ENCODE results near the gene AK5. TPM values are rescaled to one million over a fixed set of nuclear protein-coding genes. Genes with fewer than 3 reads are reported as not detected.

AK5 gene
- total and polyA plus RNA-seq, 3 experiments from 2014 or later, result 0.46 to 3.4 (median 1.1) TPM

GRCh38 chr1:77347646-77348045, 65.8 kb downstream of the AK5 start:
- ChIA-PET CTCF (no interaction called here), POLR2A (no interaction called here)
- no peaks in the 10 kb centered on the region for H3K27me3 ChIP-seq (ENCODE audit: insufficient read depth, low read length, poor library complexity, severe bottlenecking)
- no peaks in the 10 kb centered on the region for H3K9me3 Mint-ChIP-seq
- H3K4me1 Mint-ChIP-seq, result peaks cover 5 to 6% (median 5%) of the 10 kb centered on the region in 3 donors
- H3K36me3 Mint-ChIP-seq, result no peaks in the 10 kb centered on the region
- DNase-seq, result no peak
- H3K27ac Mint-ChIP-seq, result no peak overlapping the region
- no peaks in the 10 kb centered on the region for H3K36me3 ChIP-seq (ENCODE audit: insufficient read depth, low read length)
- no peak overlapping the region for H3K4me3 ChIP-seq (ENCODE audit: low read length)
- H3K27me3 Mint-ChIP-seq, result peaks cover 4 to 11% of the 10 kb centered on the region in 2 donors
- H3K27ac ChIP-seq (ENCODE audit: low read depth, low read length), result no peak overlapping the region
- no peak overlapping the region for H3K4me3 Mint-ChIP-seq
- peaks cover 7% of the 10 kb centered on the region for H3K4me1 ChIP-seq (ENCODE audit: insufficient read depth, low read length)
- no peaks in the 10 kb centered on the region for H3K9me3 ChIP-seq (ENCODE audit: low read length)

- peak overlapping the region in 2 of 8 donors; percentile 18 to 42 for H3K27ac Mint-ChIP-seq
- no peak for DNase-seq
- Histone ChIP-seq H3K36me3 (ENCODE audit: insufficient read depth, low read length) (no peaks in the 10 kb centered on the region), H3K27me3 (ENCODE audit: insufficient read depth, low read length, poor library complexity, severe bottlenecking) (no peaks in the 10 kb centered on the region), H3K27ac (ENCODE audit: low read depth, low read length) (no peak overlapping the region), H3K9me3 (ENCODE audit: low read length) (no peaks in the 10 kb centered on the region), H3K4me1 (ENCODE audit: insufficient read depth, low read length) (peaks cover 7% of the 10 kb centered on the region), H3K4me3 (ENCODE audit: low read length) (no peak overlapping the region)
- ChIA-PET POLR2A (interaction anchor here (0.6 kb wide), 1 partner anchor 11 kb away, joined by 3 read pairs; no protein-coding TSS in a partner anchor), CTCF (no interaction called here)
- H3K27me3 Mint-ChIP-seq, result peaks cover 2 to 7% of the 10 kb centered on the region in 2 donors
- H3K4me3 Mint-ChIP-seq, result no peak overlapping the region
- peaks cover 0 to 2% (median 1%) of the 10 kb centered on the region in 3 donors for H3K36me3 Mint-ChIP-seq
- no peaks in the 10 kb centered on the region for H3K9me3 Mint-ChIP-seq
- H3K4me1 Mint-ChIP-seq, result peaks cover 5 to 6% (median 5%) of the 10 kb centered on the region in 3 donors
Observed at GRCh38 chr1:77348549-77348948, 66.7 kb downstream of the AK5 start.

DNA sequence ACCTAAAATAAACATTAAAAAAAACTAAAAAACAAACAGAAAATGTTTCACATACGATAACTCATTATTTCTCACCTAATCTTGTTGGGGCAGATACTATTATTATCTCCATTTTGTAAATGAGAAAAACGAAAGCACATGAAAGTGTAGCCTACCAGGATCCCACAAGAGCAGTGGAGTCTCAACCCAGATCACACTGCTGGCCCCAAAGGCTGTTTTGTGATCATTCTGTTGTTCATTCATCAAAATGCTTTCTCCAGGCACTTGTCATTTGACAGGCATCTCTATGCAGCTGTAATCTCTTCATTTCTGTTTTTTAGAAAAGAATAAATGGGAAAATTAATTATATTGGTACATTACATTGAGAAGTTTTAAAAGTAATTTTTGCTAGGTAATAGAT, 67.5 kb downstream of the AK5 start:
- CTCF ChIA-PET, result no interaction called here
- Histone ChIP-seq H3K27ac (ENCODE audit: low read depth, low read length) (no peak overlapping the region), H3K9me3 (ENCODE audit: low read length) (no peaks in the 10 kb centered on the region), H3K27me3 (ENCODE audit: insufficient read depth, low read length, poor library complexity, severe bottlenecking) (no peaks in the 10 kb centered on the region), H3K36me3 (ENCODE audit: insufficient read depth, low read length) (no peaks in the 10 kb centered on the region), H3K4me3 (ENCODE audit: low read length) (no peak overlapping the region), H3K4me1 (ENCODE audit: insufficient read depth, low read length) (peaks cover 7% of the 10 kb centered on the region)
- peaks cover 0 to 5% (median 3%) of the 10 kb centered on the region in 3 donors for H3K36me3 Mint-ChIP-seq
- H3K27ac Mint-ChIP-seq, result no peak overlapping the region
- DNase-seq, result no peak
- peaks cover 2% of the 10 kb centered on the region in 2 donors for H3K27me3 Mint-ChIP-seq
- H3K4me1 Mint-ChIP-seq, result peaks cover 5 to 6% (median 6%) of the 10 kb centered on the region in 3 donors
- no peaks in the 10 kb centered on the region for H3K9me3 Mint-ChIP-seq
- POLR2A ChIA-PET, result no interaction called here
- no peak overlapping the region for H3K4me3 Mint-ChIP-seq

DNA sequence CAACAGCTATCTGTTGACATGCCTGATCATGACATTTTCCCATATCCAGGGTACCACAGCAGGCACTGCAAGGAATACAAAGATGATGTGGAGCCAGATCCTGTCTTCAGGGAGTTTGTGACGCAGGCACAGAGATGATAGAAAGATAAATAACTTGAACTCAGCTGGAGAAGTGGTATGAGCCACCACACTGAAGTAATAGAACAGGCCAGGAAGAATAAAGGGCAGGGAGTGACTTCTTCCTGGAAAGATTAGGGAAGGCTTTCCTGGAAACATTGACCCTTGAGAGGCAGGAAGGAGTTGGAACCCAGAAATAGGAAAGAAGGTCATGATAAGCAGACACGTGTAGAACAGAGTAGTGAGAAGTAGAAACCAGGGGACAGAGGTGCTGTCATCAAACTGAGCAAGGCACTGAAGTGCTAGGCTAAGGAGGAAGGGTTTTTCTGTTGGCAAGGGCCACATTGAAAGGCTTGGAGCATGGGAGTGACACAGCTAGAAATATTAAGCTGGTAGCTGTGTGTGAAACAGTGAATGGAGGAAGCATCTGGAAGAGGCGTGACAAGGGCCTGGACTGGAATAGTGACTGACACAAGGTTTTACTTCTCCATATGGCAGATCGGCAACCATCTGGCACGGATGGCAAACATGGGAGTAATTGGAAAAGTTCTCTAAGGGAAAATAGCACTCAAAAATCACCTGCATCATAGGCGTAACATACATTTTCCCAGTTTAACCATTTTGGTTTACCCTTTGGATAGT, 68.4 kb downstream of the AK5 start:
- Histone ChIP-seq H3K36me3 (ENCODE audit: insufficient read depth, low read length) (no peaks in the 10 kb centered on the region), H3K9me3 (ENCODE audit: low read length) (no peaks in the 10 kb centered on the region), H3K27me3 (ENCODE audit: insufficient read depth, low read length, poor library complexity, severe bottlenecking) (no peaks in the 10 kb centered on the region), H3K4me3 (ENCODE audit: low read length) (no peak overlapping the region), H3K27ac (ENCODE audit: low read depth, low read length) (no peak overlapping the region), H3K4me1 (ENCODE audit: insufficient read depth, low read length) (peaks cover 7% of the 10 kb centered on the region)
- no peak for DNase-seq
- H3K4me3 Mint-ChIP-seq, result no peak overlapping the region
- POLR2A ChIA-PET, result no interaction called here
- H3K27ac Mint-ChIP-seq, result no peak overlapping the region
- no peaks in the 10 kb centered on the region for H3K9me3 Mint-ChIP-seq
- CTCF ChIA-PET, result no interaction called here
- peaks cover 0 to 2% of the 10 kb centered on the region in 2 donors for H3K27me3 Mint-ChIP-seq
- peaks cover 5 to 9% (median 6%) of the 10 kb centered on the region in 3 donors for H3K4me1 Mint-ChIP-seq
- H3K36me3 Mint-ChIP-seq, result peaks cover 0 to 5% (median 3%) of the 10 kb centered on the region in 3 donors

DNA sequence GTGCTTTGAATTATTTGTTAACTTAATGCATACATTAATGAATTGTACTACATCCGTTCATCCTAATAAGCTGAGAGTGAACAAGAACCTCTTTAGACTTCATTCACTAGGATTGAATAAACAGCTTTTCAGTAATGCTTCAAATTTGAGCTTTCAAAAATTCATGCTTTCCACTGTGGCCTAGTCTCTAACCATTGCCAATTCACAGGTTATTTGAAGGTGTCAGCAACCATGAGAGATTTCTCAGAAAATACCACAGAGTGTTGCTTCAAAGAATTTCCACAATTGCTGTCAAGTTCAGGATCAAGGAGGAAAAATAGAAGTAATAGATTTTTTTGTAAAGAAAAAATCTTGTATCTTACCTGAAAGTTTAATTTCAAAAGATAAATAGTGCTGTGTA, 72.7 kb downstream of the AK5 start:
- ChIA-PET POLR2A (no interaction called here), CTCF (no interaction called here)
- Histone ChIP-seq H3K4me3 (ENCODE audit: low read length) (no peak overlapping the region), H3K4me1 (ENCODE audit: insufficient read depth, low read length) (no peaks in the 10 kb centered on the region), H3K27ac (ENCODE audit: low read depth, low read length) (no peak overlapping the region), H3K9me3 (ENCODE audit: low read length) (no peaks in the 10 kb centered on the region), H3K27me3 (ENCODE audit: insufficient read depth, low read length, poor library complexity, severe bottlenecking) (no peaks in the 10 kb centered on the region), H3K36me3 (ENCODE audit: insufficient read depth, low read length) (no peaks in the 10 kb centered on the region)
- Mint-ChIP-seq H3K4me1 (peaks cover 0 to 6% (median 0%) of the 10 kb centered on the region in 3 donors), H3K27ac (peak overlapping the region in 1 of 8 donors; percentile 32), H3K27me3 (peaks cover 0 to 10% of the 10 kb centered on the region in 2 donors), H3K9me3 (peaks cover 0 to 6% (median 0%) of the 10 kb centered on the region in 5 donors), H3K4me3 (no peak overlapping the region), H3K36me3 (peaks cover 0 to 5% (median 3%) of the 10 kb centered on the region in 3 donors)
- DNase-seq, result no peak

DNA sequence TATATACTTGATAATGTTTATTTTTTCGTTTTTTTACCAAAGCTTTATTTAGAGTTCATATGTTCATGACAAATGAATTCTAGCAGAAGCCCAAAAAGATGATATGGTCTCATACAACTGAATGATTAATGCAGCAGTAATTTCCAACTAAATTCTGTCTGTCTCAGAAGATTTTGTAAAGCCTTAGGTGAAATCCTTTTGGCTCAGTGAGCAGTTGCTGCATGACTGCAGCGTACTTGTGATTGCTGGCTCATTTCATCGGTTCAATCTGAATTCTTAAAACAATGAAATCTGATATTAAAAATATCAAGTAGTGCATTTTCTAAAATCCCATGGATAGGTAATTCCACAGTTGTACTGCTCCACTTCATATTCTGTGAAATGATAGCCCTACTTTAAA, 73.2 kb downstream of the AK5 start:
- Histone ChIP-seq H3K4me1 (ENCODE audit: insufficient read depth, low read length) (no peaks in the 10 kb centered on the region), H3K36me3 (ENCODE audit: insufficient read depth, low read length) (no peaks in the 10 kb centered on the region), H3K4me3 (ENCODE audit: low read length) (no peak overlapping the region), H3K9me3 (ENCODE audit: low read length) (no peaks in the 10 kb centered on the region), H3K27ac (ENCODE audit: low read depth, low read length) (no peak overlapping the region), H3K27me3 (ENCODE audit: insufficient read depth, low read length, poor library complexity, severe bottlenecking) (no peaks in the 10 kb centered on the region)
- peaks cover 0 to 10% of the 10 kb centered on the region in 2 donors for H3K27me3 Mint-ChIP-seq
- peaks cover 0 to 6% (median 0%) of the 10 kb centered on the region in 3 donors for H3K4me1 Mint-ChIP-seq
- DNase-seq, result no peak
- ChIA-PET POLR2A (no interaction called here), CTCF (no interaction called here)
- H3K4me3 Mint-ChIP-seq, result no peak overlapping the region
- H3K9me3 Mint-ChIP-seq, result peaks cover 0 to 6% (median 0%) of the 10 kb centered on the region in 5 donors
- H3K36me3 Mint-ChIP-seq, result peaks cover 0 to 5% (median 3%) of the 10 kb centered on the region in 3 donors
- no peak overlapping the region for H3K27ac Mint-ChIP-seq

GRCh38 chr1:77356136-77356535, 74.3 kb downstream of the AK5 start:
- no peak overlapping the region for H3K27ac Mint-ChIP-seq
- Histone ChIP-seq H3K4me3 (ENCODE audit: low read length) (no peak overlapping the region), H3K4me1 (ENCODE audit: insufficient read depth, low read length) (no peaks in the 10 kb centered on the region), H3K27ac (ENCODE audit: low read depth, low read length) (no peak overlapping the region), H3K9me3 (ENCODE audit: low read length) (no peaks in the 10 kb centered on the region), H3K36me3 (ENCODE audit: insufficient read depth, low read length) (no peaks in the 10 kb centered on the region), H3K27me3 (ENCODE audit: insufficient read depth, low read length, poor library complexity, severe bottlenecking) (no peaks in the 10 kb centered on the region)
- peaks cover 0 to 7% (median 0%) of the 10 kb centered on the region in 3 donors for H3K4me1 Mint-ChIP-seq
- no peak for DNase-seq
- H3K4me3 Mint-ChIP-seq, result no peak overlapping the region
- H3K9me3 Mint-ChIP-seq, result peaks cover 0 to 6% (median 0%) of the 10 kb centered on the region in 5 donors
- peaks cover 0 to 10% of the 10 kb centered on the region in 2 donors for H3K27me3 Mint-ChIP-seq
- H3K36me3 Mint-ChIP-seq, result peaks cover 0 to 5% (median 3%) of the 10 kb centered on the region in 3 donors
- CTCF ChIA-PET, result no interaction called here
- POLR2A ChIA-PET, result no interaction called here

DNA sequence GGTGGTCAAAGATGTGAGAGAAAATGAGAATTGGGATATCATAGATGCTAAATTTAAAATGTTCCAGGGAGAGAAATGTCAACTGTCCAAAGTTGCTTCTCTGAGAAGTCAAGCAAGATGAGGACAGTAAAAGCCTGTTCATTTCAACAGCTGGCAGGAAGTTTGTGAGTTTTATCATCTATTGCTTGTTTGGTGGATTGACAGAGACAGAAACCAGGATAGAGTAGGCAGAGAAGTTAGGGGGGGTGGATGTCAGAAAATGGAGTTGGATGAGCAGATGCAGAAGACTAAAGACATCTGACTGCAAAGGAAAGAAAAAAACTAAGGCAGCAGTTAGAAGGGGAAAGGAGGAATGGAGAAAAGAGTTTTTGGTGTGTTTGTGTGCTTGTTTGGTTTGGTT, 78.4 kb downstream of the AK5 start:
- Mint-ChIP-seq H3K27ac (no peak overlapping the region), H3K36me3 (peaks cover 0 to 2% (median 0%) of the 10 kb centered on the region in 3 donors), H3K4me3 (no peak overlapping the region), H3K4me1 (peaks cover 0 to 4% (median 0%) of the 10 kb centered on the region in 3 donors), H3K9me3 (peaks cover 0 to 6% (median 0%) of the 10 kb centered on the region in 5 donors), H3K27me3 (peaks cover 0 to 10% of the 10 kb centered on the region in 2 donors)
- no peak overlapping the region for H3K4me3 ChIP-seq (ENCODE audit: low read length)
- H3K27ac ChIP-seq (ENCODE audit: low read depth, low read length), result no peak overlapping the region
- H3K36me3 ChIP-seq (ENCODE audit: insufficient read depth, low read length), result no peaks in the 10 kb centered on the region
- no peaks in the 10 kb centered on the region for H3K27me3 ChIP-seq (ENCODE audit: insufficient read depth, low read length, poor library complexity, severe bottlenecking)
- ChIA-PET CTCF (no interaction called here), POLR2A (no interaction called here)
- no peak for DNase-seq
- no peaks in the 10 kb centered on the region for H3K9me3 ChIP-seq (ENCODE audit: low read length)
- H3K4me1 ChIP-seq (ENCODE audit: insufficient read depth, low read length), result no peaks in the 10 kb centered on the region

All from CD8-positive, alpha-beta memory T cell (primary cell).